ENCODE measurements around the gene ATP2C2. TPM values are rescaled to one million over a fixed set of nuclear protein-coding genes. Genes with fewer than 3 reads are reported as not detected.

The ATP2C2 gene
- total and polyA plus RNA-seq, 2 donors (not counting 1 experiment from before 2014, with no cell fraction given): not detected

DNA sequence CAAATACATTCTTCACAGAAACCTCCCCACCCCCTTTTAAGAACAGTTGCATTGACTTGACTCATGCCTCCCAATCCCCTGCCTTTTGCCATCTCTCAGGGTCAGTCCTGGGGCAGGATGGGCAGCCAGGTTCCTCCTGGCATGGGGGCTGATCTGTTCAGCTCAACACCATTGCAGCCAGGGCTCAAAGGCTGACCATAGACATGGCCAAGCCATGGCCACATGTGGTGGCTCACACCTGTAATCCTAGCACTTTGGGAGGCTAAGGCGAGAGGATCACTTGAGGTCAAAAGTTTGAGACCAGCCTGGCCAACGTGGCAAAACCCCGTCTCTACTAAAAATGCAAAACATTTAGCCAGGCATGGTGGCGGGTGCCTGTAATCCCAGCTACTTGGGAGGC is 14.1 kb downstream of the ATP2C2 start:
- Histone ChIP-seq H2AFZ (ENCODE audit: low read length) (no peak overlapping the region), H3K4me1 (ENCODE audit: control insufficient read depth, extremely low read depth, insufficient read depth, low read length) (no peaks in the 10 kb centered on the region), H3K27me3 (ENCODE audit: control insufficient read depth, insufficient read depth, low read length) (peaks cover 7% of the 10 kb centered on the region), H4K20me1 (ENCODE audit: control insufficient read depth, extremely low read depth, insufficient read depth, low read length) (no peaks in the 10 kb centered on the region), H3K27ac (ENCODE audit: insufficient read depth, low read length) (no peak overlapping the region), H3K36me3 (ENCODE audit: control insufficient read depth, insufficient read depth, low read length) (no peaks in the 10 kb centered on the region), H3K79me2 (ENCODE audit: control insufficient read depth, insufficient read depth, low read length) (no peaks in the 10 kb centered on the region), H3K4me2 (ENCODE audit: extremely low read depth, insufficient read depth, low read length) (no peak overlapping the region), H3K9ac (ENCODE audit: insufficient read depth, low read length) (no peak overlapping the region), H3K9me3 (ENCODE audit: control insufficient read depth, insufficient read depth, low read depth, low read length) (no peaks in the 10 kb centered on the region), H3K4me3 (replicated peaks in 1 of 4; ENCODE audit: control extremely low read depth in 1 of 4, insufficient read depth in 1 of 4, low read depth in 3 of 4, low read length in 4 of 4) (no peak overlapping the region)
- no peak for DNase-seq (ENCODE audit: low read depth in 2 of 2)
- TF ChIP-seq, protein P1, sequence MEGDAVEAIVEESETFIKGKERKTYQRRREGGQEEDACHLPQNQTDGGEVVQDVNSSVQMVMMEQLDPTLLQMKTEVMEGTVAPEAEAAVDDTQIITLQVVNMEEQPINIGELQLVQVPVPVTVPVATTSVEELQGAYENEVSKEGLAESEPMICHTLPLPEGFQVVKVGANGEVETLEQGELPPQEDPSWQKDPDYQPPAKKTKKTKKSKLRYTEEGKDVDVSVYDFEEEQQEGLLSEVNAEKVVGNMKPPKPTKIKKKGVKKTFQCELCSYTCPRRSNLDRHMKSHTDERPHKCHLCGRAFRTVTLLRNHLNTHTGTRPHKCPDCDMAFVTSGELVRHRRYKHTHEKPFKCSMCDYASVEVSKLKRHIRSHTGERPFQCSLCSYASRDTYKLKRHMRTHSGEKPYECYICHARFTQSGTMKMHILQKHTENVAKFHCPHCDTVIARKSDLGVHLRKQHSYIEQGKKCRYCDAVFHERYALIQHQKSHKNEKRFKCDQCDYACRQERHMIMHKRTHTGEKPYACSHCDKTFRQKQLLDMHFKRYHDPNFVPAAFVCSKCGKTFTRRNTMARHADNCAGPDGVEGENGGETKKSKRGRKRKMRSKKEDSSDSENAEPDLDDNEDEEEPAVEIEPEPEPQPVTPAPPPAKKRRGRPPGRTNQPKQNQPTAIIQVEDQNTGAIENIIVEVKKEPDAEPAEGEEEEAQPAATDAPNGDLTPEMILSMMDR (conservative IDR thresholded peaks at IDR 0.05 in 1 of 2, IDR thresholded peaks at IDR 0.05 in 1 of 2; ENCODE audit: low read depth in 1 of 2, low read length in 2 of 2): no peak
- no peak for TF ChIP-seq EZH2 (IDR thresholded peaks at IDR 0.05; ENCODE audit: low read length, missing control alignments)

- Histone ChIP-seq H3K27ac (ENCODE audit: insufficient read depth, low read length) (no peak overlapping the region), H3K27me3 (ENCODE audit: control insufficient read depth, insufficient read depth, low read length) (peaks cover 3% of the 10 kb centered on the region), H4K20me1 (ENCODE audit: control insufficient read depth, extremely low read depth, insufficient read depth, low read length) (no peaks in the 10 kb centered on the region), H3K4me2 (ENCODE audit: extremely low read depth, insufficient read depth, low read length) (no peak overlapping the region), H3K4me3 (replicated peaks in 1 of 4; ENCODE audit: control extremely low read depth in 1 of 4, insufficient read depth in 1 of 4, low read depth in 3 of 4, low read length in 4 of 4) (no peak overlapping the region), H3K36me3 (ENCODE audit: control insufficient read depth, insufficient read depth, low read length) (no peaks in the 10 kb centered on the region), H2AFZ (ENCODE audit: low read length) (no peak overlapping the region), H3K9ac (ENCODE audit: insufficient read depth, low read length) (no peak overlapping the region), H3K9me3 (ENCODE audit: control insufficient read depth, insufficient read depth, low read depth, low read length) (no peaks in the 10 kb centered on the region), H3K4me1 (ENCODE audit: control insufficient read depth, extremely low read depth, insufficient read depth, low read length) (no peaks in the 10 kb centered on the region), H3K79me2 (ENCODE audit: control insufficient read depth, insufficient read depth, low read length) (no peaks in the 10 kb centered on the region)
- DNase-seq (ENCODE audit: low read depth in 2 of 2): no peak
- TF ChIP-seq EZH2 (IDR thresholded peaks at IDR 0.05; ENCODE audit: low read length, missing control alignments): no peak
- TF ChIP-seq, protein P1 (conservative IDR thresholded peaks at IDR 0.05 in 1 of 2, IDR thresholded peaks at IDR 0.05 in 1 of 2; ENCODE audit: low read depth in 1 of 2, low read length in 2 of 2): no peak
These were observed 14.8 kb downstream of the ATP2C2 start for GRCh38 chr16:84383106-84383505.

- Histone ChIP-seq H3K79me2 (ENCODE audit: control insufficient read depth, insufficient read depth, low read length) (no peaks in the 10 kb centered on the region), H3K27me3 (ENCODE audit: control insufficient read depth, insufficient read depth, low read length) (no peaks in the 10 kb centered on the region), H3K4me2 (ENCODE audit: extremely low read depth, insufficient read depth, low read length) (no peak overlapping the region), H3K9ac (ENCODE audit: insufficient read depth, low read length) (no peak overlapping the region), H3K27ac (ENCODE audit: insufficient read depth, low read length) (no peak overlapping the region), H3K9me3 (ENCODE audit: control insufficient read depth, insufficient read depth, low read depth, low read length) (no peaks in the 10 kb centered on the region), H3K4me3 (replicated peaks in 1 of 4; ENCODE audit: control extremely low read depth in 1 of 4, insufficient read depth in 1 of 4, low read depth in 3 of 4, low read length in 4 of 4) (no peak overlapping the region), H3K36me3 (ENCODE audit: control insufficient read depth, insufficient read depth, low read length) (no peaks in the 10 kb centered on the region), H4K20me1 (ENCODE audit: control insufficient read depth, extremely low read depth, insufficient read depth, low read length) (no peaks in the 10 kb centered on the region), H2AFZ (ENCODE audit: low read length) (no peak overlapping the region), H3K4me1 (ENCODE audit: control insufficient read depth, extremely low read depth, insufficient read depth, low read length) (no peaks in the 10 kb centered on the region)
- TF ChIP-seq, protein P1 (conservative IDR thresholded peaks at IDR 0.05 in 1 of 2, IDR thresholded peaks at IDR 0.05 in 1 of 2; ENCODE audit: low read depth in 1 of 2, low read length in 2 of 2): no peak
- TF ChIP-seq EZH2 (IDR thresholded peaks at IDR 0.05; ENCODE audit: low read length, missing control alignments): no peak
- no peak for DNase-seq (ENCODE audit: low read depth in 2 of 2)
These were observed 17.7 kb downstream of the ATP2C2 start for GRCh38 chr16:84386047-84386446.

Measured in fibroblast of lung (primary cell).